ENCODE results near the gene CADM2. TPM values are rescaled to one million over a fixed set of nuclear protein-coding genes. Genes with fewer than 3 reads are reported as not detected.

CADM2 gene
- total RNA-seq, 1 donor from 2014 or later = 4.4 TPM

DNA sequence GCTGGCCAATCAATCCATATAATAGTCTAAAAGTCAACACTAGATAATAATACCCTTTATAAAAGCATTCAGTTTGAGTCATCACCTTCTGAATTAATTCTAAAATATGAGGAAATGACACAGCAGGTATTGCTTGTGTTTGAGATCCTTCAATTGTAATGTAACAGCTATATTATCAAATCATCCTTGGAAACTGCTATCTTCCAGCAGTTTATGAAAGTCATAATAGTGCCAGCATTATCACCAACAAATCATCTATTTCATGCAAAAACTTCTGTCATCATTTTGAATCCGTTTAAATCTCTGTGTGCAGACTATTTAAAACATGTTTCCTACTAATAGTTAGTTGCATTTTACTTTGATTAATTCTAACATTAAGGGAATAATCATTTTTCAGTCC, 468.7 kb downstream of the CADM2 start:
- H3K36me3 Mint-ChIP-seq (ENCODE audit: insufficient read depth) = no peaks in the 10 kb centered on the region
- TF ChIP-seq, protein P1, sequence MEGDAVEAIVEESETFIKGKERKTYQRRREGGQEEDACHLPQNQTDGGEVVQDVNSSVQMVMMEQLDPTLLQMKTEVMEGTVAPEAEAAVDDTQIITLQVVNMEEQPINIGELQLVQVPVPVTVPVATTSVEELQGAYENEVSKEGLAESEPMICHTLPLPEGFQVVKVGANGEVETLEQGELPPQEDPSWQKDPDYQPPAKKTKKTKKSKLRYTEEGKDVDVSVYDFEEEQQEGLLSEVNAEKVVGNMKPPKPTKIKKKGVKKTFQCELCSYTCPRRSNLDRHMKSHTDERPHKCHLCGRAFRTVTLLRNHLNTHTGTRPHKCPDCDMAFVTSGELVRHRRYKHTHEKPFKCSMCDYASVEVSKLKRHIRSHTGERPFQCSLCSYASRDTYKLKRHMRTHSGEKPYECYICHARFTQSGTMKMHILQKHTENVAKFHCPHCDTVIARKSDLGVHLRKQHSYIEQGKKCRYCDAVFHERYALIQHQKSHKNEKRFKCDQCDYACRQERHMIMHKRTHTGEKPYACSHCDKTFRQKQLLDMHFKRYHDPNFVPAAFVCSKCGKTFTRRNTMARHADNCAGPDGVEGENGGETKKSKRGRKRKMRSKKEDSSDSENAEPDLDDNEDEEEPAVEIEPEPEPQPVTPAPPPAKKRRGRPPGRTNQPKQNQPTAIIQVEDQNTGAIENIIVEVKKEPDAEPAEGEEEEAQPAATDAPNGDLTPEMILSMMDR (IDR thresholded peaks at IDR 0.05; ENCODE audit: unreplicated experiment) = no peak
- H3K9me3 Mint-ChIP-seq (ENCODE audit: low read depth) = peaks cover 7% of the 10 kb centered on the region
- H3K27ac Mint-ChIP-seq = no peak overlapping the region
- no peaks in the 10 kb centered on the region for H3K27me3 Mint-ChIP-seq
- no peaks in the 10 kb centered on the region for H3K4me1 Mint-ChIP-seq (ENCODE audit: low read depth)
- no peak for DNase-seq (ENCODE audit: low spot score, unreplicated experiment)
- H3K4me3 Mint-ChIP-seq (ENCODE audit: low read depth) = no peak overlapping the region

DNA sequence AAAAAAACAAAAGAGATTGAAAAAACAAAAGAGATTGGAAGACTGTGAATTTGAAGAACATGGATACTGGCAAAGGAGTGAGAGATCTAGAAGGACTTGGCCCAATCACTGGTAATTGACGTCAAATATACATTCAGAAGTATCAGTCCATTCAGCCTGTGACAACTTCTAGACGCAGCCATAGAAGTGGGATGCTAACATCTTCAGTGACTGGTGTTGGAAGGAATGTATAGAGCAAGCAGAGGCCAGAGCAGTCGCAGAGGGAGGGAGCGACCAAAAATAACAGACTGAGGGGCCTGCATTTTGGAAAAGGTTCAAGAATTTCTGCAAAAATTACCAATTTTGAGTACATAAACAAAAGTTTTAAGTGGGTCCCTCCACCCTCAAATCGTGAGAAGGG, 473.3 kb downstream of the CADM2 start:
- no peaks in the 10 kb centered on the region for H3K9me3 Mint-ChIP-seq (ENCODE audit: low read depth)
- no peaks in the 10 kb centered on the region for H3K36me3 Mint-ChIP-seq (ENCODE audit: insufficient read depth)
- TF ChIP-seq, protein P1 (IDR thresholded peaks at IDR 0.05; ENCODE audit: unreplicated experiment) = no peak
- H3K27ac Mint-ChIP-seq = no peak overlapping the region
- DNase-seq (ENCODE audit: low spot score, unreplicated experiment) = no peak
- H3K27me3 Mint-ChIP-seq = no peaks in the 10 kb centered on the region
- no peaks in the 10 kb centered on the region for H3K4me1 Mint-ChIP-seq (ENCODE audit: low read depth)
- H3K4me3 Mint-ChIP-seq (ENCODE audit: low read depth) = no peak overlapping the region

DNA sequence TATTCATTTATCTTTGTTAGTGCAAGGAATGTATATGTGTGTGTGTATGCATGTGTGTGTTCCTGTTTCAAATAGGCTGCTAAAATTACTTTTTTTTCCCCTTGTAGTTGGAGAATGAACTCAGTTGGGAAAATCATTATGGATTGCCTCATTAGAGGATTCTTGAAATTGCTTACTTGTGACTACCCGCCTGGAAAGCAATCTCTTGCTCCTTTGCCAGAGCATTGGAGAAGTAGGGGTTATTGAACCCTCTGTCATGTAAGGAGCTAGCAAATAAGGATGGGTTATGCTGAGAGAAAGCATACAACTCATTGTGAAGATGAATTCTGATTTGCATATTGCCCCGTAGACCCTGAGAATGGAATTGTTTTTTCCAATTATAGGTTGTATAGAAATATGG, 474.5 kb downstream of the CADM2 start:
- TF ChIP-seq, protein P1 (IDR thresholded peaks at IDR 0.05; ENCODE audit: unreplicated experiment) = no peak
- H3K27ac Mint-ChIP-seq = no peak overlapping the region
- DNase-seq (ENCODE audit: low spot score, unreplicated experiment) = no peak
- no peak overlapping the region for H3K4me3 Mint-ChIP-seq (ENCODE audit: low read depth)
- no peaks in the 10 kb centered on the region for H3K27me3 Mint-ChIP-seq
- H3K9me3 Mint-ChIP-seq (ENCODE audit: low read depth) = no peaks in the 10 kb centered on the region
- H3K4me1 Mint-ChIP-seq (ENCODE audit: low read depth) = no peaks in the 10 kb centered on the region
- no peaks in the 10 kb centered on the region for H3K36me3 Mint-ChIP-seq (ENCODE audit: insufficient read depth)

DNA sequence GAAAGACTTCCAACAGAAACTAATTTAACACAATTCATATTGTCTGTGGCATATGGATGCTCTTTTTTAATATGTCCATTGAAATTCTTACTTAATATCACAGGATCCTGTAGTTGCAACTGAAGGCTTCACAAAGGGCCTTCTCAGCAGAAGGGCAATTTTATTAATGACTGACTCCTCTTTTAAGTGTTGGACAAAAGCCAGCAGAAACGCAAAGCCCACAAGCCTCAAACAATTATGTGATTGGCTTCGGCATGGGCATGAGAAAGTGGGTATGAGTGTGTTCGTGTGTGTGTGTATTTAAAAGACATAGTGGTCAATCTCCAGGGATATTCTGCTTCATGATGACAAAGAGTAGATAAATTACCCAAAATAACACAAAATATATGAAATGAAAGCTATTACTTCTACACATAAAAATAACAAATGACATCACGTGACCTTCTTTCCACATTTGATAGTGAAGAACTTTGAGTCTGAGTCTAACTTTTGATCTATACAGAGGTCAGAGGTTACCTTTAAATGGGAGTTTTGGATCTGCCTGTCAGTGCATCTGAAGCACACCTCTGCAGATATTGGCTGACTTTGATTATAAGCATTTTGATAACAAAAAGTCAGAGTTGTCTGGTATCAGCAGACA, 496.9 kb downstream of the CADM2 start:
- H3K36me3 Mint-ChIP-seq (ENCODE audit: insufficient read depth) = no peaks in the 10 kb centered on the region
- H3K4me3 Mint-ChIP-seq (ENCODE audit: low read depth) = no peak overlapping the region
- DNase-seq (ENCODE audit: low spot score, unreplicated experiment) = no peak
- no peaks in the 10 kb centered on the region for H3K4me1 Mint-ChIP-seq (ENCODE audit: low read depth)
- H3K27me3 Mint-ChIP-seq = no peaks in the 10 kb centered on the region
- TF ChIP-seq, protein P1 (IDR thresholded peaks at IDR 0.05; ENCODE audit: unreplicated experiment) = no peak
- H3K27ac Mint-ChIP-seq = no peak overlapping the region
- no peaks in the 10 kb centered on the region for H3K9me3 Mint-ChIP-seq (ENCODE audit: low read depth)

DNA sequence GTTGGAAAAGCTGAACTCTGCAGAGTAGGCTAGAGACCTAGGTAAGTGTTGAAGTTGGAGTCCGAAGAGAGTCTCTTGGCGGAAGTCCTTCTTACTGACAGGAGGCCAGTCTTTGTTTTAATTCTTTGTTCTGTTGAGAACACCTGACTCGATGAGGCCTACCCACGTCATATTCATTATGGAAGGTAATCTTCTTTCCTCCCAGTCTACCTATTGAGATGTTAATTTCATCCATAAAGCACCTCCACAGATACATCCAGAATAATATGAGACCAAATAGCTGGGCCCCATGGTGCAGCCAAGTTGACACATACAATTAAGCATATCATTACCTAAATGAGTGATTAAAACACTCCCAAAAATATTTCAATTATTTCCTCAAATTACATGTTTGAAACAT, 515.5 kb downstream of the CADM2 start:
- no peak for DNase-seq (ENCODE audit: low spot score, unreplicated experiment)
- Mint-ChIP-seq H3K4me1 (ENCODE audit: low read depth) (peaks cover 3% of the 10 kb centered on the region), H3K4me3 (ENCODE audit: low read depth) (no peak overlapping the region), H3K27ac (no peak overlapping the region), H3K9me3 (ENCODE audit: low read depth) (no peaks in the 10 kb centered on the region), H3K36me3 (ENCODE audit: insufficient read depth) (no peaks in the 10 kb centered on the region), H3K27me3 (no peaks in the 10 kb centered on the region)
- TF ChIP-seq, protein P1 (IDR thresholded peaks at IDR 0.05; ENCODE audit: unreplicated experiment) = no peak
